ENCODE data around the gene PPP2R3B.
A peak's percentile ranks its signal among the peaks of the same experiment; 100 is the strongest.
"Not testable (repeated sequence)": the region's sequence is repeated elsewhere in the genome, so short reads cannot be mapped to it uniquely, and the experiment has no call there.

PPP2R3B gene

DNA sequence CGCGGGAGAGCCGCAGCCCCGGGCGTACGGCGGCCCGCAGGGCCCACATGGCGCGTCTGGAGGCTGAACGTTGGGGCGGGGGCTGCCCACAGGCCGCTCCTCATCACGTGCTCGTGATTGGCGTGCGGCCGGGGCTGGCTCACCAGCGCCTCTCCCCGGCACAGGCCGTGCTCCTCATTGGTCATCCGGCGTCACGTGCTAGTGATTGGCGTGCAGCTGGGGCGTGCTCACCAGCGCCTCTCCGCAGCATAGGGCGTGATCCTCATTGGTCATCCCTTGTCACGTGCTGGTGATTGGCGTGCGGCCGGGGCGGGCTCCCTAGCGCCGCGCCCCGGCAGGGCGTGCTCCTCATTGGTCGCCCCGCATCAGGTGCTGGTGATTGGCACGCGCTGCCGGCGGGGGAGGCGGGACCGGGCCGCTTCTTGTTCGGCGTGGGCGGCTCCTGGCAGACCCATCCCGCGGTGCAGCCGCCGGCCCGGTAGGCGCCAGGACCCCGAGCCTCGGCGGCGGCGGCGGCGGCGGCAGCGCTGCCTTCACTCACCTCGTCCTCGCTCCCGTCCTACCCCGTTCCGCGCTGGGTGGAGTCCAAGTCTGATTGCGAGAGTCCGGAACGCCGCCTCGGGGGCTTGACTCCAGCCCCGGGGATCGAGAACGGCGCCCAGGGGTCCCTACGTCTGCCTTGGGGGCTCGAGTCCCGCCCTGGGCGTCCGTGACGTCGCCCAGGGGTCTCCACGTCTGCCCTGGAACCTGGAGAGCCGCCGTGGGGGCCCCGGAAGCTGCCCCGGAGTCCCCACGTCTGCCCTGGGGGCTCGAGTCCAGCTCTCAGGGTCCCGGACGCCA, 67.7 kb downstream of the PPP2R3B start, which contains the start of gene GTPBP6:
Gene GTPBP6, minus strand, starts transcription at position 58 of the 840 bp plus-strand sequence. Its CDS starts 9 bp downstream, at position 49.
- peak; percentile 100 for DNase-seq (ENCODE audit: low spot score)

DNA sequence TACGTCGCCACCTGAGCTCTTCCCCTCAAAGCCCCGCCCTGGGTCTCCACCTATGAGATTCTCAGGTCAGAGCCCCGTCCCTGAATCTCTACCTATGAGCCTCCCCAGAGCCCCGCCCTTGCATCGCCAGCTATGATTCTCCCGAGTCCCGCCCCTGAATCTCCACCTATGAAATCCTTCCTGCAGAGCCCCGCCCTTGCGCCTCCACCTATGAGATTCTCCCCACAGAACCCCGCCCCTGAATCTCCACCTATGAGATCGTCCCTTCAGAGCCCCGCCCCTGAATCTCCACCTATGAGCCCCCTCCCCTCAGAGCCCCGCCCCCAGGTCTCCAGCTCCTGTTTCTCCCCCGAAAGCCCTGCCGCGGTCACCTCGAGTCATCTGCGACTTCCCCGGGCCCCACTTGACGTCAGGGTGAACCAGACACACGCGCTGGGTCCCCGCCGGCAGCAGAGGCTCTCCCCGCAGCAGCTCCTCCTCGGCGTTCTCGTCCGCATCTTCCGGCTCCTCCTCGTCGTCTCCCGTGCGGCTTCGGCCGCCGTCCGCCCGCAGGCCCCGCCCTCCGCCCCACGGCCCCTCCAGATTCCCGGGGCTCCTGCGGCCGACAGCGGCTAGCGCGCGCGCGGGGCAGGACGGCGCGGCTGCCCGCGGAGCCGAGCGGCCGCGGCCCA, 68.5 kb downstream of the PPP2R3B start:
- peak; percentile 95 for DNase-seq (ENCODE audit: low spot score)

DNA sequence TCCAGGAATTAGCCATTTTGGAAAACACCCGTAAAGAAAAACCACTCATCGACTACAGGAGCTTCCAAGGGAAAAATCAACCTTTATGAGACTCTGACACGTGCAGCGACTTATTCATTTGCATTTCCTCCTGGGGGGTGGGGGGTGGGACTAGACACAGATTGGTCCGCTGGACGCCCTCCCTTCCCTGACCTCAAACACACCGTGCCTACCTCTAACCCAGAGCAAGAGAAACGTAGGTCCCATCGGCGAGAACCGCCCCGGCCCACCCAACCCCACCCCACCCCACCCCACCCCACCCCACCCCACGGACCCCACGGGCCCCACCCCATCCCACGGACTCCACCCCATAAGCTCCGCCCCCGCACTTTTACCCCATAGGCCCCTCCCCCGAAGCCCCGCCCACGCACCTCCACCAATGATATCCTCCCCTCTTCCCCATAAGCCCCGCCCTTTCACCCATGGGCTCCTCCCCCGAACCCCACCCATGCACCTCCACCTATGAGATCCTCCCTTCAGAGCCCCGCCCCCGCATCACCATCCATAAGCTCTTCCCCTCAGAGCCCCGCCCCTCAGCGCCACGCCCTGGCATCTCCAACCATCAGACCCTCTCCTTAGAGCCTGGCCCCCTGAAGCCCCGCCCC, 69.2 kb downstream of the PPP2R3B start:
- DNase-seq (ENCODE audit: low spot score): no peak

DNA sequence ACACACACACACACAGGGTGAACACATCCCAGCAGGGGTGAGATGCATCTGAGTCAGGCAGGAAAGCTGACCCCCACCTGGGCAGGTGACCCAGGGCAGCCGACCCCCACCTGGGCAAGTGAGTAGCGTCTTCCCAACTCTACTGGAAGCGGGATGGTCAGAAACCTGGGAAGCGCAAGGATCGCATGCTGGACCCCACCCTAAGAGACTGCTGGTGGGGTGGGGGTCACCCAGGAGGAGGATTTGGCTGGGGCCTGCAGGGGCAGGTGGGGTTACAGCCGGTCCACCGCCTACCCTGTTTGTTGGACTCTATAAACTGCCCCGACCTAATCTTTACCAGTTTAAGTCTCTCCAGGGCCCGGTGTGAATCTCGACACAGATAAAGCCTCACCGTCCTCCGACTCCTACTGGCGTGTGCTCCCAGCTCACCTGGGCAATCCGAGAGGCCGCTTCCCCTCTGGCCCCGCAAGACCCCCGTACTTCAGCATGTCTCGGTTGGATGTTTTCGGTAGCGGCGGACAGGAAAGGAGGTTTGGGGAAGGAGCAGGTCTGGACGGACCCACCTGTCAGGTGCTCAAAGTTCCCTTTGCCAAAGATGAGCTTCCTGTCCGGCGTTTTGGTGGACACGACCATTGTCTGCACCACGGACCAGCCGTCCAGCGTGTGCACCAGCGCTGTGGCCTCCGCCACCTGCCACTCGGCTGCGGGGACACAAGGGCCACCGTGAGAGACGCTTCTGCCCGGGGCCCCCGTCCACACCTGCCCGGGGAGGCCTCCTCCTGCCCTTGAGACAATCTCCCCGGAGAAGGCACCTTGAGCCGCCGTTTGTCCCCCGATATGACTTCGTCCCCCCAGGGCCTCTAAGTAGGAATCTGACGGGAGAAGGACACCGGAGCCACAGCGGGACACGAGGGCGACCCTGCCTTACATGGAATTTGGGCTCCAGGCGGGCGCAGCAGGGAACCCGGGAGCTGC, 70.1 kb downstream of the PPP2R3B start:
- no peak for DNase-seq (ENCODE audit: low spot score)

DNA sequence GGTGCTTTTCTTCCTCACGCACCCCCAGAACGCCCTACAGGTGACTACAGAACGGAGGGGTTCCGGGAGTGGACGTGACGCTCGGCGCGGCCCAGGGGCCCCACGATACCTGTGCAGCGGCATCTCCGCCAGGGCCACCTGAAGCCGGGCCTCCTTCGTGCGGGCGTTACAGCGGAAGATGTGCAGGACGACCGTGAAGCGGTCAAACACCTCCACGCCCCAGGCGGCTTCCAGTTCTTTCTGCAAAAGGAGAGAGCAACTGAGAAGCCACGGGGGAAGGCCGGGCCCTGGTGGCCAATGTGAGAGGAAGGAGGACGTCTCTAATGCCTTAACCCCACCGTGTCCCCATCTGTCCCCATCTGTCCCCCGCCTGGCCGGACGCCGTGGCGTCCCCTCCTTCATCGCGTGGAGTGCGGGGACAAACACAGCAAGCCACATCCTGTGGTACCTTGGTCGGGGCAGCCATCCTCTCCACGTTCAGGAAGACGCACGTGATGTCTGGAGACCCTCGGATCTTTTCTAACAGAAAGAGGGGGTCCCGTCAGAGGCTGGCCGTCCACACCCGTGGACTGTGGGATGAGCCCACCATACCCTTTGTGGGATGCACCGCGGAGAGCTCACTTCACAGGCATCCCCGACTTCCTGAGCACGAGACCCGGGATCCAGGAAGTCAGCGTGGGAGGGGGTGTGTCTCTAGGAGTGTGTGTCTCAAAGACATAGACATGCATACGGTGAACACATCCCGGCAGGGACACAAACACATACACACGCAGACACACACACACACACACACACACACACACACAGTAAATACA, 71.7 kb downstream of the PPP2R3B start:
- no peak for DNase-seq (ENCODE audit: low spot score)

DNA sequence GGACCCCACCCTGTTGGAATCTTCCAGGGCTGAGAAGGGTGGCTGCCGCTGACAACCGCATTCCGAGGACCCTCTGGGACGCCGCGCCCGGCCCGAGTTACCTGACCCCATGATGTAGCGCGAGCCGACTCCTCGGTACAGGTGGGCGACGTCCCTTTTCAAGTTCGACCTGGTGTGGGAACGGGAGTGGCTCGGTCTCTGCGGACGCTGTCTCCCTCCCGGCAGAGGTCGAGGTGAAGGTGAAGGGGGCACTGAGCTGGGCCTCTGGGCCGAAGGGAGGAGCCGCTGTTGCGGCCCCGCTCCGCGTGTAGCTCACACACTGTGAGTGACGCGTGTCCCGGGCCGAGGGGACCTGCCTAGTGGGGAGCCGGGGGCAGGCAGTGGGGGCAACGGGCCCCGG, 72.7 kb downstream of the PPP2R3B start:
- DNase-seq (ENCODE audit: low spot score): no peak

DNA sequence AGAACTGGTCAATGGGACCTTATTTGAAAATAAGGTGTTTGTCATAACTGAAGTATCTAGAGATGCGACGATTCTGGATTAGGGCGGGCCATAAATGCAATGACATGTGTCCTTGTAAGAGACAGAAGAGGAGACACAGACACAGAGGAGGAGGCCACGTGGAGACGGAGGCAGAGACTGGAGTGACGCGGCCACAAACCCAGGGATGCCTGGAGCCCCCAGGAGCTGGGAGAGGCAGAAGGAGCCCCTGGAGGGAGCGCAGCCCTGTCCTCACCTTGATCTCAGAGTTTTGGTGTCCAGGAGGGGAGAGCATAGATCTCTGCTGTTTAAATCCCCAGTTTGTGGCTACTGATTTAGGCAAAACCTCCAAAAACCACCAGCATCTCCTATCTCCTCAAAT, 73.2 kb downstream of the PPP2R3B start:
- no peak for DNase-seq (ENCODE audit: low spot score)

DNA sequence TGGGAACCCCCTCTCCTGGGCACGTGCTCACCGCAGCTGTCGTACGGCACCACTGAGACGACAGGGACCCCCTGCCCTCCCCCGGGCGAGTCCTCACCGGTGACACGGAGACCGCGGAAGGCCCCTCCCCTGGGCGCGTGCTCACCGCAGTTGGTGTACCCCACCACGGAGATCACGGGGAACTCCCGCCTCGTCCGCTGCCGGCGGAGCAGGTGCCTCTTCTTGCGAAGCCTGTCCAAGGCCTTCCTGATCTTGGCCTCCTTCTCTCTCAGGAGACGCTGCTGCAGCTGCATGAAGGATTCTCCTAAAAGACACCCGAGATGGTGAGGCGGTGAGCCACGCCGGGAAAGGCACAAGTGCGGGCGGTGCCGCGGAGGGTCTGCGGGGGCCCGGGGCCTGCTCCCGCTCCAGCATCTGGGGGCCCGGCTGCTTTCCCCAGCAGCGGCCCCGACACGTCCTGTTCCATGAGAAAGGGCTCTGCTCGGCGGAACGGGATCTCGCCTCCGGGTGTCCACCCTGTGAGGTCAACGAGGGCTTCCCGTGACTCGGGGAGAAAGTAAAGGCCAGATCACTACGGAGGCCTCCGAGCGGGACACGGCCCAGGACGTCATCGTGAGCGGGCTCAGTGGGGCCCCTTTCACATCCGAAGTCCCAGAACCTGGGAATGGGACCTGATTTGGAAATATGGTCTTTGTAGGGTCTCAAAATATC, 73.9 kb downstream of the PPP2R3B start:
- DNase-seq (ENCODE audit: low spot score): no peak

DNA sequence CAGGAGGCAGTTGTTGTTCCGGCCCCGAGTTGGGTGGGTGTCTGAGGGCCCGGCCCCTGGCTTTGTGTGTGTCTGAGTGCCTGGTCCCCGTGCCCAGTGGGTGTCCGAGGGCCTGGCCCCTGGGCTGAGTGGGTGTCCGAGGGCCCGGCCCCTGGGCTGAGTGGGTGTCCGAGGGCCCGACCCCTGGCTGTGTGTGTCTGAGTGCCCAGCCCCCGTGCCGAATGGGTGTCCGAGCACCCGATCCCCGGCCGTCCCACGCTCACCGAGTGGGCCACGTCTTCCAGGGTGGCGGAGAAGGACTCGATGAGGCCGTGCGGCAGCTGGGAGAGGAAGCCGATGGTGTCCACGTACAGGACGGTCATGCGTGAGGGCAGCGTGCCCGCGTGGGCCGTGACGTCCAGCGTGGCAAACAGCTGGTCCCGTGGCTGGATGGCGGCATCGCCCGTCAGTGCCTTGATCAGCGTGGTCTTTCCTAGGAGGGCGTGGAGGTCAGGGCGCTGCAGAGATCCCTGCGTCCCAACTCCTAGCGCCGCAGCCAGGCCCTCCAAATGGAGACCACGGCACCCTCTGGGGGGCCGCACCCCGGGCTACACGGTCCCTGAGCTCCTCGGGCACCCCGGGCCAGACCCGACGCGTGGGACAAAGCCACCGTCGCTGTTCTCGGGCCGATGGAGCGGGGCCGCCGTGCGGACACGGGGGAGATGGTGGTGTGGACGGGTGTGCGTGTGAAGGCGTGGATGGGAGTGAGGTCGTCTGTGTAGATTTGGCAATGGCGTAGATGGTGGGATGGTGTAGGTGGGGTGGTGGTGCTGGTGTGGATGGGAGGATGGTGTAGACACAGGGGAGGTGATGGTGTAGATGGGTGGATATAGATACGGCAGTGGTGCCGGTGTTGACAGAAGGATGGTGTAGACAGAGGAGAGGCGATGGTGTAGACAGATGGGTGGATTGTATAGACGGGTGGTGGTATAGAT, 75.3 kb downstream of the PPP2R3B start:
- no peak for DNase-seq (ENCODE audit: low spot score)

DNA sequence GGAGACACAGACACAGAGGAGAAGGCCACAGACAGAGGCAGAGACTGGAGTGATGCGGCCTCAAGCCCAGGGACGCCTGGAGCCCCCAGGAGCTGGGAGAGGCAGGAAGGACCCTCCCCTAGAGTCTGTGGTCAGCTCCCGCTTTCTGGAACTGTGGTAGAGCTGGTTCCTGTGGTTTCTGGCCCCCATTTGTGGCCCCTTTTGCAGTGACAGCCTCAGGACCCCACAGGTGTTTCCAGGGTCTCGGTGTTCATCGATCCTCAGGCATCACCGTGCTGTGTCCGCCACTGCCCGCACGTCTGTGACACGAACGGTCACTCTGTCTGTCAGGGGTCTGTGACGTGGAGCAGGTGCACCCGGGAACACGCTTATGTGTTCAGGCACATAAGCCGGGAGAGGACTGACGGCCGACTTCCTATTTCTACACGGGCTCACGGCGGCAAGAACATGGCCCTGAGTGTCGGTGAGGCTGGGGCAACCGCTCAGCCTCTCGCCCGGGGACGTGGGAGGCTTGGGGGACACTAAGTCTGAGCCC, 76.0 kb downstream of the PPP2R3B start:
- no peak for DNase-seq (ENCODE audit: low spot score)

DNA sequence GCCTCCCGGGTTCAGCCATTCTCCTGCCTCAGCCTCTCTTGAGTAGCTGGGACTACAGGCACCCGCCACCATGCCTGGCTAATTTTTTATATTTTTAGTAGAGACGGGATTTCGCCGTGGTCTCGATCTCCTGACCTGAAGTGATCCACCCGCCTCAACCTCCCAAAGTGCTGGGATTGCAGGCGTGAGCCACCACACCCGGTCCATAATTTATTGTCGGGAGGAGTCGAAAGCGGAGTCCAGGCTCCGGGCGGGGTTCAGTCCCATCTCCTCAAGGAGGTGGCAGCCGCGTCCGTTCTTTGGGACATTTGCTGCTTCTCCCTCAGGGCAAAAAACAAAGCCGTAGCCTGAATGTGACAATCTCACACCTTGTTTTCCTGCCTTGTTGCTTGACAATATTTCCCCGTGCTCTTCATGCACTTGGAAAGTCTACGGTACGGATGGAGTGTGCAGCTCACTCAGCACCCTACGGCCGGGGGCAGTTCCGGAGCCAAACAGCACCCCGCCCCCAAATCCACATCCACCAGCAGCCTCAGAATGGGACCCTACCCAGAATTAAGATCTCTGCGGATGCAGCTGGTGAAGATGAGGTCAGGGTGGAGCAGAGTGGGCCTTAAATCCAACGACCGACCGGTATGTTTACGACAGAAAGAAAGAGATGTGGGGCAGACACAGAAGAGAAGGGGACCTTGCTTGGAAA, 77.7 kb downstream of the PPP2R3B start:
- DNase-seq (ENCODE audit: low spot score): no peak

DNA sequence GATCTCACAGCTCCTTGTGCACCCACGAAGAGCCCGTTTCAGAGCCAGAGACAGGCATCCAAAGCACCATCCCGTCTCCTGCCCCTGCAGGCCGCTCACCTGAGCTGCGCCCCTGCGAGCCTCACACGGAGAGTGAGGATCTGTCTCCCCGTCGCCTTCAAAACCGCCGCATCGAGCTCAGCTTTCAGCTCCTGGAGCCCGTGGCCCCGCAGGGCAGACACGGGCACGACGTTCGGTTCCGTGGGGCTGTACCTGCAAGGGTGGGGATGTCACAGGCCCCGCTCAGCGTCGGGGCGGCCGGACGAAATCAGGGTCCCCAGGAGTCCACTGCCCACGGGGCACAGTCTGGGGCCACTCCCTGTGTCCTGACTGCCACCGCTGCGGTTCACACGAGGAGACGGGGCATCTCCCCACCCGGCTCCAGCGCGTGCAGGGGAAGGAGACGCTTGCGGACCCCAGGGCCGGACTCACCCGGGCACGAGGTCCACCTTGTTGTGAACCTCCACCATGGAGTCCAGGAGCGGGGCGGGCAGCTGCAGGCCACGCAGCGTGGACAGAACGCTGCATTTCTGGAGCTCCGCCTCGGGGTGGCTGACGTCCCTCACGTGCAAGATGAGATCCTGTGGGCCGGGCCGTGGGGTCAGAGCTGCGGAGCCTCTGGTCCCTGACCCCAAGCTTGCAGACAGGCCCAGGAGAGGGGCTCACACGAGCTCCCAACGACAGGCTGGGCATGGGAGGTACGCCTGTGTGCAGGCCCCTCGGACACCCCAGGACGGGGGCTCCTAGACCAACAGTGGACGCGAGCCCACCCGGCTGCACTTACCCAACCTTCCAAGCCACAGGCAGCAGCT, 79.2 kb downstream of the PPP2R3B start:
- DNase-seq (ENCODE audit: low spot score): no peak

DNA sequence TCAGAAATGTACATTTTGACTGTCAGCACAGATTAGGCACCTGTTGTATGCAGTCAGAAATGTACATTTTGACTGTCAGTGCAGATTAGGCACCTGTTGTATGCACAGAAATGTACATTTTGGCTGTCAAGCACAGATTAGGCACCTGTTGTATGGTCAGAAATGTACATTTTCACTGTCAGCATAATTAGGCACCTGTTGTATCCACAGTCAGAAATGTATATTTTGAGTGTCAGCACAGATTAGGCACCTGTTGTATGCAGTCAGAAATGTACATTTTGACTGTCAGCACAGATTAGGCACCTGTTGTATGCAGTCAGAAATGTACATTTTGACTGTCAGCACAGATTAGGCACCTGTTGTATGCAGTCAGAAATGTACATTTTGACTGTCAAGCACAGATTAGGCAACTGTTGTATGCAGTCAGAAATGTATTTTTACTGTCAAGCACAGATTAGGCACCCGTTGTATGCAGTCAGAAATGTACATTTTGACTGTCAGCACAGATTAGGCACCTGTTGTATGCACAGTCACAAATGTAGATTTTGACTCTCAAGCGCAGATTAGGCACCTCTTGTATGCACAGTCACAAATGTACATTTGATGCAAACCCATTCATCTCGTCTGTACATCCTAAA, 80.0 kb downstream of the PPP2R3B start:
- not testable (repeated sequence) for DNase-seq (ENCODE audit: low spot score)

DNA sequence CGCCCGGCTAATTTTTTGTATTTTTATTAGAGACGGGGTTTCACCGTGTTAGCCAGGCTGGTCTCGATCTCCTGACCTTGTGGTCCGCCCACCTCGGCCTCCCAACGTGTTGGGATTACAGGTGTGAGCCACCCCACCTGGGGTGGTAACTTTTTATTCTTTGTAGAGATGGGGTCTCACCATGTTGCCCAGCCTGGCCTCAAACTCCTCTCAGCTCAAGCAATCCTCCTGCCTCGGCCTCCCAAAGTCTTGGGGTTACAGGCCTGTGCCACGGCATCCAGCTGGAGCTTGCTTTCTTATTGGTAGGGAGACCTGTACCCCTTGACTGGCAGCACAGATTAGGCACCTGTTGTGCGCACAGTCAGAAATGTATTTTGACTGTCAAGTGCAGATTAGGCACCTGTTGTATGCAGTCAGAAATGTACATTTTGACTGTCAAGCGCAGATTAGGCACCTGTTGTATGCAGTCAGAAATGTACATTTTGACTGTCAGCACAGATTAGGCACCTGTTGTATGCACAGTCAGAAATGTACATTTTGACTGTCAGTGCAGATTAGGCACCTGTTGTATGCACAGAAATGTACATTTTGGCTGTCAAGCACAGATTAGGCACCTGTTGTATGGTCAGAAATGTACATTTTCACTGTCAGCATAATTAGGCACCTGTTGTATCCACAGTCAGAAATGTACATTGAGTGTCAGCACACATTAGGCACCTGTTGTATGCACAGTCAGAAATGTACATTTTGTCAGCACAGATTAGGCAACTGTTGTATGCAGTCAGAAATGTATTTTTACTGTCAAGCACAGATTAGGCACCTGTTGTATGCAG, 80.7 kb downstream of the PPP2R3B start:
- not testable (repeated sequence) for DNase-seq (ENCODE audit: low spot score)

DNA sequence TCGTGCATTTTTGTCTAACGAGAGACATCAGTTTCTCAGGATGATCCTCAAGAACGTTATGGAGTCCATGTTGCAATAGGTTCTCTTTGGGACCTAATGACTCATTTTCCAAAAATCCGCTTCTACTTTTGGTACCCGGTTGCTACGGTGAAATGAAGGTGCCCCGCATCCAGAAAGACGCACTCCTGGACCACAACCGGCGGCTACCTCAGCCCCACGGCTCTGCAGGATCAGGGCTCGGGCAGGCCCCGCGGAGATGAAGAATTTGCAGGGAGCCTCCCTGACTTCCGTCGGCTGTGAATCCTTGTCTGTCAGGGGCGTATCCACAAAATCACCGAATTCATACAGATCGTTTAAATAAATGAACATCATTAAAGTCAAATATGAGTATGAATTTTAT, 83.7 kb downstream of the PPP2R3B start:
- no peak for DNase-seq (ENCODE audit: low spot score)

DNA sequence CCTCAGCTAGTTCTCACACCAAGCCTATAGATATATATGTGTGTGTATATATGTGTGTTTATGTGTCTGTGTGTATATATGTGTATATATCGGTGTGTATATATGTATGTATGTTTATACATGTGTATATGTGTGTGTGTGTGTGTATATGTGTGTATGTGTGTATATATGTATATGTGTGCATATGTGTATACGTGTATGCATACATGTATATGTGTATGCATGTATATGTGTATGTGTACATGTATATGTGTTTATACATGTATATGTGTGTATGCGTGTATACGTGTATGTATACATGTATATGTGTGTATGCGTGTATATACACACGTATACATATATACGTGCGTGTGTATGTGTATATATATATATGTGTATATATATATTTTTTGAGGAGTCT, 86.4 kb downstream of the PPP2R3B start:
- DNase-seq (ENCODE audit: low spot score): no peak
